H1 (cell line): ENCODE data around the gene KRT35. TPM values are rescaled to one million over a fixed set of nuclear protein-coding genes. Genes with fewer than 3 reads are reported as not detected.

Experiments used
- FOSL1 ChIP-seq: IDR thresholded peaks from 2 replicates; pipeline ENCODE4 v1.6.1; 2011; ENCODE audit warnings: mild to moderate bottlenecking, low read depth, low read length, moderate library complexity; ENCODE audit not compliant: insufficient read depth
- KDM4A ChIP-seq: IDR thresholded peaks from one replicate; pipeline ENCODE4 v1.7.1; 2012; ENCODE audit warnings: low read depth, mild to moderate bottlenecking, moderate library complexity, low read length, inconsistent platforms; ENCODE audit not compliant: severe bottlenecking
- TAF7 ChIP-seq: optimal IDR thresholded peaks from 2 replicates; pipeline ENCODE3; 2011; ENCODE audit warnings: low read depth, mild to moderate bottlenecking, inconsistent platforms, low read length, moderate library complexity, borderline replicate concordance
- TEAD4 ChIP-seq: IDR thresholded peaks from 2 replicates; pipeline ENCODE4 v1.6.1; 2012; ENCODE audit warnings: low read depth, low read length, inconsistent platforms, mixed read lengths
- polyA plus RNA-seq, 7 experiments: library from polyadenylated mRNA; depleted of rRNA in 3 of 7; stranded (reverse) in 5 of 7; unstranded in 2 of 7; fragments of >200 nt in 5 of 7; fragments of 200-250 nt in 2 of 7; gene quantifications; 1 replicate in 5 of 7; 2 replicates in 1 of 7; 4 replicates in 1 of 7; pipeline versions ENCODE4 v1.2.1 to v1.2.3, GENCODE V29; 2011 to 2013; ENCODE audit warnings: missing spikeins in 2 of 7, mixed read lengths in 2 of 7
- total RNA-seq: library from RNA; stranded (reverse); fragmentation: NEBNext Ultra II Directional; extraction: Animal tissue kit (Norgen Biotek cat#: 25700); gene quantifications from 2 replicates; pipeline ENCODE4 v1.2.1, GENCODE V29; 2021
- TF ChIP-seq, protein P1 (sequence below): IDR thresholded peaks from 2 replicates; pipeline ENCODE4 v1.6.1; 2012; ENCODE audit warnings: inconsistent platforms
- TF ChIP-seq, protein P2 (sequence below): IDR thresholded peaks from 2 replicates; pipeline ENCODE4 v1.6.1; 2012; ENCODE audit warnings: low read length, inconsistent platforms

The KRT35 gene
- total and polyA plus RNA-seq, 2 of the 8 experiments (the other 6 are each of a cell fraction or from before 2014, with no cell fraction given), result not detected

DNA sequence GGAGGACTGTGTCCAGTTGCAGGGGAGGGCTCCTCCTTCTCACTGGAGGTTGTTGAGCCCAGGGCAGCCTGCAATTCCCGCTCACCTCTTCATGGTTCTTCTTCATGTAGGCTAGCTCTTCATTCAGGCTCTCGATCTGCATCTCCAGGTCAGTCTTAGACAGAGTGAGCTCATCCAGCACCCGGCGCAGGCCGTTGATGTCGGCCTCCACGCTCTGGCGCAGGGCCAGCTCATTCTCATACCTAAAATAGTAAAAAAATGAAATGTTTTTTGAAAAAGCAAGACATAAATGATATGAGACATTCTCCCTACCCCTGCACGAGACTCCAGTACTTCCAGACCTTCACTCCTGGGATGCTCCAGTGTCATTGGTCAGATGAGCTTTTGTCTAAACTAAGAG, 22.3 kb upstream of the KRT35 start (continued):
- TF ChIP-seq, protein P1, sequence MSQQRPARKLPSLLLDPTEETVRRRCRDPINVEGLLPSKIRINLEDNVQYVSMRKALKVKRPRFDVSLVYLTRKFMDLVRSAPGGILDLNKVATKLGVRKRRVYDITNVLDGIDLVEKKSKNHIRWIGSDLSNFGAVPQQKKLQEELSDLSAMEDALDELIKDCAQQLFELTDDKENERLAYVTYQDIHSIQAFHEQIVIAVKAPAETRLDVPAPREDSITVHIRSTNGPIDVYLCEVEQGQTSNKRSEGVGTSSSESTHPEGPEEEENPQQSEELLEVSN, result no peak
- no peak for TF ChIP-seq TAF7
- no peak for TF ChIP-seq TEAD4
- no peak for TF ChIP-seq FOSL1
- TF ChIP-seq KDM4A, result no peak
- TF ChIP-seq, protein P2, sequence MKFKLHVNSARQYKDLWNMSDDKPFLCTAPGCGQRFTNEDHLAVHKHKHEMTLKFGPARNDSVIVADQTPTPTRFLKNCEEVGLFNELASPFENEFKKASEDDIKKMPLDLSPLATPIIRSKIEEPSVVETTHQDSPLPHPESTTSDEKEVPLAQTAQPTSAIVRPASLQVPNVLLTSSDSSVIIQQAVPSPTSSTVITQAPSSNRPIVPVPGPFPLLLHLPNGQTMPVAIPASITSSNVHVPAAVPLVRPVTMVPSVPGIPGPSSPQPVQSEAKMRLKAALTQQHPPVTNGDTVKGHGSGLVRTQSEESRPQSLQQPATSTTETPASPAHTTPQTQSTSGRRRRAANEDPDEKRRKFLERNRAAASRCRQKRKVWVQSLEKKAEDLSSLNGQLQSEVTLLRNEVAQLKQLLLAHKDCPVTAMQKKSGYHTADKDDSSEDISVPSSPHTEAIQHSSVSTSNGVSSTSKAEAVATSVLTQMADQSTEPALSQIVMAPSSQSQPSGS, result no peak
